Kidney epithelial cell (primary cell): ENCODE measurements around the gene TLE1. TPM values are rescaled to one million over a fixed set of nuclear protein-coding genes. Genes with fewer than 3 reads are reported as not detected.
"Not testable (repeated sequence)": the region's sequence is repeated elsewhere in the genome, so short reads cannot be mapped to it uniquely, and the experiment has no call there.

Experiments used
- DNase-seq: peaks from one replicate; pipeline ENCODE4 v3.0.0-alpha.2; 2010; ENCODE audit warnings: low read depth
- H3K27me3 ChIP-seq: 2 replicates; pipeline ENCODE4 v1.6.0; 2011; ENCODE audit warnings: low read length; ENCODE audit not compliant: control insufficient read depth, insufficient read depth
- H3K36me3 ChIP-seq: 2 replicates; pipeline ENCODE4 v1.5.1; 2011; ENCODE audit warnings: low read length; ENCODE audit not compliant: control insufficient read depth, insufficient read depth
- H3K4me3 ChIP-seq: 2 replicates; pipeline ENCODE4 v1.5.1; 2011; ENCODE audit warnings: low read depth, mild to moderate bottlenecking, control low read depth, low read length
- total RNA-seq: library from RNA; depleted of rRNA; stranded (reverse); fragments of >200 nt; gene quantifications from 2 replicates; pipeline ENCODE4 v1.2.3, GENCODE V29; 2015
- TF ChIP-seq, protein P1 (sequence below): IDR thresholded peaks from 2 replicates; pipeline ENCODE4 v1.5.1; 2011; ENCODE audit warnings: mild to moderate bottlenecking, moderate library complexity, low read length, control low read depth, inconsistent platforms; ENCODE audit not compliant: insufficient read depth, poor library complexity, severe bottlenecking

Gene TLE1
- 63.5 and 64.1 TPM in 2 replicates for total RNA-seq

DNA sequence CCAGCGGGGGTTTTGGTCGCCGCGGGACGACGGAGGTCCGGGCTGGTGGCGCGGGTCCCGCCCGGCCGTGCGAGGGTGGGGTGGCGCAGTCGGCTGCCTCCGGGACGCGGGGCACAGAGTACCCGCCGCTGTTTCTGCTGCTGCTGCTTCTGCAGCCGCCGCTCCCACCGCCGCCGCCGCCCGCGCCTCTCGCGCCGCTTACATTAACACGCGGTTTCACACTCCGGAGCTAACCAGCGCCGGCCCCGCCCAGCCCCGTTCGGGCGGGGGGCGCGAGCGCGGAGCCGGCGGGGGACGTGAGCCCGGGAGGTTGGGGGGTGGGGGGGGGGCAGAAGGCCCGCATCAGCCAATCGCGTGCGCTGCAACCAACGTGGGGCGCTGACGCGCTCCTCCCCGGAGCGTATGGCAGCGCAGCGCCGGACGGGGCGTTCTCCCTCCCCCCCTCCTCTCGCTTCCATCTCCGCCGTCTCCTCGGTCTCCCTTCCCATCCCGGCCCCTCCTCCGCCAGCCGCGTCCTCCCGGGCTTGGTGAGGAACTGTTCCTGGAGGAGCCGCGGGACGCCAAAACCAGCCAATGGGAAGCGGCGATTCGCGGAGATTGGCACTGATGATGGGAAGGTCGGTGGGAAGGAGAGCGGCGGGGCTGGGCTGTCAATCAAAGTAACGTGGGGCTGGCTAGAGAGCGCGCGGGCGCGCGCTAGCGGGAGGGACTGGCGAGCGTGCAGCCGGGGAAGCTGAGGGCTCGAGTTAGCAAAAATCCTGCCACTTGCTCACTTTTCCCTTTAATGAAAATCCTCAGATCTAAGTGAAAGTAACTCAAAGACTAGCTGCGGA is at the start of gene TLE1:
Gene TLE1 (minus strand): TSS at position 205 of the 833 bp plus-strand sequence. CDS start 1,307 bp downstream, outside the sequence.
- peak; percentile 98 for DNase-seq
- TF ChIP-seq, protein P1, sequence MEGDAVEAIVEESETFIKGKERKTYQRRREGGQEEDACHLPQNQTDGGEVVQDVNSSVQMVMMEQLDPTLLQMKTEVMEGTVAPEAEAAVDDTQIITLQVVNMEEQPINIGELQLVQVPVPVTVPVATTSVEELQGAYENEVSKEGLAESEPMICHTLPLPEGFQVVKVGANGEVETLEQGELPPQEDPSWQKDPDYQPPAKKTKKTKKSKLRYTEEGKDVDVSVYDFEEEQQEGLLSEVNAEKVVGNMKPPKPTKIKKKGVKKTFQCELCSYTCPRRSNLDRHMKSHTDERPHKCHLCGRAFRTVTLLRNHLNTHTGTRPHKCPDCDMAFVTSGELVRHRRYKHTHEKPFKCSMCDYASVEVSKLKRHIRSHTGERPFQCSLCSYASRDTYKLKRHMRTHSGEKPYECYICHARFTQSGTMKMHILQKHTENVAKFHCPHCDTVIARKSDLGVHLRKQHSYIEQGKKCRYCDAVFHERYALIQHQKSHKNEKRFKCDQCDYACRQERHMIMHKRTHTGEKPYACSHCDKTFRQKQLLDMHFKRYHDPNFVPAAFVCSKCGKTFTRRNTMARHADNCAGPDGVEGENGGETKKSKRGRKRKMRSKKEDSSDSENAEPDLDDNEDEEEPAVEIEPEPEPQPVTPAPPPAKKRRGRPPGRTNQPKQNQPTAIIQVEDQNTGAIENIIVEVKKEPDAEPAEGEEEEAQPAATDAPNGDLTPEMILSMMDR, result no peak
- peak within 1 kb of the TSS; percentile 65 for H3K4me3 ChIP-seq
- no peaks in the 10 kb centered on the region for H3K27me3 ChIP-seq
- H3K36me3 ChIP-seq, result no peaks in the 10 kb centered on the region

DNA sequence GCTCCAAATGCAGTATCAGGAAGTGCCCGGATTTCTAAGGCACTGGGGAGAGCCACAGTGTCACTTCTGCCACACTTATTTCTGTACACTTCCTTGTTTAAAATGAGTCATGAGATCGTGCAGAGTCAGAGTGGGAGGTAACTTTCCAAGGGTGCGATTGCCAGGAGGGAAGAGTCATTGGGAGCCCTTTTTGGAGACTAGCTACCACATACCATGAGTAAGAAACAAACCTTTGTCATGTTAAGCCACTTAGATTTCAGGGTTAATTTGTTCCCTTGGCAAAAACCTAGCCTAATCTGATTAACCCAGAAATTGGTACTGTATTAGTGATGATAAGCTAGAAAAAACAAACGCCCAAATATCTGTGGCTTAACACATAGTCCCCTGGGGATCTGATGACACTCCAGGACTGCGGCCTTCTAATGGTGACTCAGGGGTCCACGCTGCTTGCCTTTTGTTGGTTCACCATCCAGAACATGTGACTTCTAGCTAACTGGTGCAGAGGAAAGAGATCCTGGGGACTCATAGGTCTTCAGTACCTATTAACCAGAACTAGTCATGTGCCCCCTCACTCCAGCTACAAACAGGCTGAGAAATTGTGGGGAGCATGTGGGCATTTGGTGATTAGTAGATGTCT is 48.6 kb upstream of the TLE1 start:
- TF ChIP-seq, protein P1, result no peak
- Histone ChIP-seq H3K27me3 (no peaks in the 10 kb centered on the region), H3K36me3 (no peaks in the 10 kb centered on the region), H3K4me3 (no peak overlapping the region)
- peak; percentile 88 for DNase-seq

DNA sequence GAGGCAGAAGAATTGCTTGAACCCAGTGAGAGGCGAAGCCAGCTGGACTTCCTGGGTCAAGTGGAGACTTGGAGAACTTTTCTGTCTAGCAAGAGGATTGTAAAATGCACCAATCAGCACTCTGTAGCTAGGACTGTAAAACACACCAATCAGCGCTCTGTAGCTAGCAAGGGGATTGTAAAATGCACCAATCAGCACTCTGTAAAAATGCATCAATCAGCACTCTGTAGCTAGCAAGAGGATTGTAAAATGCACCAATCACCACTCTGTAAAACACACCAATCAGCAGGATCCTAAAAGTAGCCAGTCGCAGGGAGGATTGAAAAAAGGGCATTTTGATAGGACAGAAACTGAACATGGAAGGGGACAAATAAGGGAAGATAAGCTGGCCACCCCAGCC is 41.2 kb upstream of the TLE1 start:
- H3K36me3 ChIP-seq, H3K27me3 ChIP-seq, H3K4me3 ChIP-seq, DNase-seq: not testable (repeated sequence)

DNA sequence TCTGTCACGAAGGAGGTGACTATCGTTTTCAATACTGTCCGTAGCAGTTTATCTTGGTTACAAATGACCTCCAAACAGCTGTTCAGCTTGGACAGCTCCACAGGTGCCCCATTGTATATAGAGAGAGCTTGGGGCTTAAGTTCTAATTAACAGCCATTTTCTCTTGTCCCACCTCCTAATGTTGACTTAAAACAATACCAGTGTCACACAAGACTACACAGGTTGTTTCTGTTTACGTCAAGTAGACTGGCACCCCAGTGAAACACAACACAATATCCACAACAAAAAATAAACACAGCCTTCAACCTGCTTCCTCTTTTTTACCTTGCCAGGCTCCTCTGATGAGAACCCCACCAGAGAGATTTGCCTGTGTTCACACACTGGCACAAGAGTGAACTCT is 39.8 kb upstream of the TLE1 start:
- Histone ChIP-seq H3K27me3 (no peaks in the 10 kb centered on the region), H3K36me3 (no peaks in the 10 kb centered on the region), H3K4me3 (no peak overlapping the region)
- TF ChIP-seq, protein P1, result no peak
- no peak for DNase-seq

DNA sequence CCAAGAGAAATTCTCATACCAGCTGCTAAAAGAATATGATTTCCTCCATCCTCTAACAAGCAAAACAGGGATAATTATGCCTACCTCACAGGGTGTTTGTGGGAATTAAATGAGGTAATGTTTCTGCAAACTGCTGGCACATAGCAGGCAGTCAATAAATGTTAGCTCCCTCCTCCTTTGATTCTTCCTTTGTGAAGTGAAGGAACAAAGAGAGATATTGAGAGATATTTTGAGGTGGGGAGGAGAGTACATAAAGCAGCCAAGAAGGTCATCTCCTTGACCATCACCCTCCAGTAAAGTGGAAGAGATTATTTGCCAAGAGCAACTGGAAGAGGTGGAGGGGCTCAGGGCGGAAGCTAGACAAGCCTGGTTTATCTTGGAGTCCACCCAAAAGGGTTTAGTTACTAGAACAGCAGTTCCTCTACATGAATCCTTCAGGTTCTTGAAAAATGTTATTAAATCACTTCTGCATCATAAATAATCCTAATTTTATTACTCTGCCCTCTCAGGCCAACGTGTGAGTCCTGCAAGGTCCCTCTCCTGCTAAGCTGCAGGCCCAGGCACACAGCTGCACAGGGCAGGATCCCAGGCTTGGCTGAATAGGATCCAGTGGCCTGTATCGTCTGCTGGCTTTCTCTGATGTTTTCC is 35.0 kb upstream of the TLE1 start:
- DNase-seq, result no peak
- Histone ChIP-seq H3K4me3 (no peak overlapping the region), H3K27me3 (no peaks in the 10 kb centered on the region), H3K36me3 (no peaks in the 10 kb centered on the region)
- TF ChIP-seq, protein P1, result no peak

DNA sequence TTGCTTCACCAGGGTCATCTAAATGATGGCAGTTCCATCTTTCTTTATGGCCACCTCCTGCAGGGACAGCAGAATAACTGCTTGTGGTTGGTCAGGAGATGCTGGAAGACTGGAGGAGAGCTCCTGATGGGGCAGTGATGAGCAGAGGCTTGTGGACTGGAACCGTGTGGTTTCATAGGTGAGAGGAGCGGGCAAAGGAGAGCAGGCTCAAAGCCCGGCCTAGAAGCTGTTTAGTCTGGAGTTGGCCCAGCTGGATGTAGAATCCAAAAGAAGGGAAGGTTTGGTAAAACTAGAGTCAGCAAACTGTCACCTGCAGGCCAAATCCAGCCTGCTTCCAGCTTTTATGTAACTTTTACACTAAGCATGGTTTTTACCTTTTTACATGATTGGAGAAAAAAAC is 32.9 kb upstream of the TLE1 start:
- H3K27me3 ChIP-seq, result no peaks in the 10 kb centered on the region
- TF ChIP-seq, protein P1, result no peak
- no peaks in the 10 kb centered on the region for H3K36me3 ChIP-seq
- no peak for DNase-seq
- H3K4me3 ChIP-seq, result no peak overlapping the region
